GM18951 (cell line): ENCODE results near the gene SNX32.

Experiments used
- POLR2A ChIP-seq: IDR thresholded peaks from 4 replicates; pipeline ENCODE4 v1.6.1; 2011; ENCODE audit warnings: mild to moderate bottlenecking; ENCODE audit not compliant: insufficient read length, insufficient read depth; ENCODE audit errors: extremely low read depth
- in situ Hi-C: fragments of 300-500 bp; cut with MboI; formaldehyde crosslinking; loops from one replicate; pipeline ENCODE4 v1.12.0; 2022; ENCODE audit warnings: low sequenced_read_pairs, mixed read lengths, inconsistent platforms; ENCODE audit not compliant: unreplicated experiment

Gene SNX32

GRCh38 chr11:65867284-65868071 lies 33.7 kb downstream of the SNX32 start:
- in situ Hi-C loops = no loop called here
- TF ChIP-seq POLR2A = no peak

- in situ Hi-C loops = no loop called here
- peak; percentile 36 for TF ChIP-seq POLR2A
Measured at GRCh38 chr11:65868076-65868667, 34.4 kb downstream of the SNX32 start.

- in situ Hi-C loops = no loop called here
- TF ChIP-seq POLR2A = no peak
Measured at GRCh38 chr11:65868907-65869306, 35.1 kb downstream of the SNX32 start.

GRCh38 chr11:65869643-65870306 lies 36.0 kb downstream of the SNX32 start:
- in situ Hi-C loops = no loop called here
- TF ChIP-seq POLR2A = no peak

- in situ Hi-C loops = no loop called here
- TF ChIP-seq POLR2A = no peak
Measured at GRCh38 chr11:65870307-65870658, 36.5 kb downstream of the SNX32 start.

GRCh38 chr11:65870706-65871681 lies 37.2 kb downstream of the SNX32 start:
- no peak for TF ChIP-seq POLR2A
- in situ Hi-C loops = no loop called here

- in situ Hi-C loops = no loop called here
- TF ChIP-seq POLR2A = no peak
Measured at GRCh38 chr11:65871811-65872548, 38.2 kb downstream of the SNX32 start.

- no peak for TF ChIP-seq POLR2A
- in situ Hi-C loops = no loop called here
Measured at GRCh38 chr11:65872586-65873317, 39.0 kb downstream of the SNX32 start, which contains the start of gene EFEMP2. Gene EFEMP2 (minus strand): TSS chr11:65872800. CDS start chr11:65872354, 446 bp downstream.

- in situ Hi-C loops = no loop called here
Measured at GRCh38 chr11:65873318-65874156, 39.8 kb downstream of the SNX32 start.

GRCh38 chr11:65879617-65880016 lies 45.9 kb downstream of the SNX32 start, which contains the start of gene CTSW:
Gene CTSW (plus strand): TSS chr11:65879837. CDS start chr11:65879855, 18 bp downstream.
- in situ Hi-C loops = loop anchor here (5.0 kb wide), 1 partner anchor 108 kb away; no protein-coding TSS in a partner anchor
- TF ChIP-seq POLR2A = no peak

More at GRCh38 chr11:65873318-65874156, 39.8 kb downstream of the SNX32 start:
- peak; percentile 80 for TF ChIP-seq POLR2A
